Measurements from ENCODE around the gene RETN.
A peak's percentile ranks its signal among the peaks of the same experiment; 100 is the strongest.

Gene RETN

GRCh38 chr19:7670150-7670783 is 1.4 kb downstream of the RETN start:
- H3K9me3 ChIP-seq (replicated peaks in 1 of 2; ENCODE audit: control insufficient read depth in 2 of 2, insufficient read depth in 1 of 2, low read depth in 1 of 2, low read length in 2 of 2), result peaks cover 0 to 3% of the 10 kb centered on the region in 2 donors
- H2BK12ac ChIP-seq (ENCODE audit: low read length), result peak overlapping the region; percentile 90
- no peak overlapping the region for H3K27ac ChIP-seq (replicated peaks; ENCODE audit: low read length)
- H2BK15ac ChIP-seq (ENCODE audit: low read length), result peak overlapping the region; percentile 9
- no peaks in the 10 kb centered on the region for H3K79me1 ChIP-seq (ENCODE audit: low read depth, low read length)
- no peak overlapping the region for H2BK120ac ChIP-seq (ENCODE audit: low read depth, low read length)
- no CpG with 5 or more reads among the region's 43 CpGs for WGBS, 2 donors (ENCODE audit: extremely low coverage in 2 of 2, insufficient read length in 2 of 2, insufficient replicate concordance in 1 of 2)
- peak overlapping the region; percentile 21 to 47 for H3K4me3 ChIP-seq (ENCODE audit: low read length in 2 of 2)
- H3K4me2 ChIP-seq (ENCODE audit: insufficient read depth, low read length, poor library complexity, severe bottlenecking), result peak overlapping the region; percentile 57
- H3K27me3 ChIP-seq (ENCODE audit: control insufficient read depth in 3 of 3, insufficient read depth in 3 of 3, low read depth in 1 of 3, low read length in 3 of 3), result peaks cover 0 to 22% (median 20%) of the 10 kb centered on the region in 3 experiments
- H3K18ac ChIP-seq (ENCODE audit: low read length), result peak overlapping the region; percentile 90
- DNase-seq (ENCODE audit: low spot score), result no peak
- peaks cover 0 to 5% of the 10 kb centered on the region in 2 donors for H3K4me1 ChIP-seq (ENCODE audit: control insufficient read depth in 2 of 2, insufficient read depth in 1 of 2, low read depth in 1 of 2, low read length in 2 of 2)
- H3K4ac ChIP-seq (ENCODE audit: low read length), result no peak overlapping the region
- no peaks in the 10 kb centered on the region for H3K36me3 ChIP-seq (replicated peaks in 1 of 2; ENCODE audit: control insufficient read depth in 2 of 2, insufficient read depth in 2 of 2, low read length in 2 of 2)
- no peak overlapping the region for H3K14ac ChIP-seq (ENCODE audit: low read length)
- peak overlapping the region; percentile 70 for H3K9ac ChIP-seq (ENCODE audit: low read depth, low read length, poor library complexity)
- peak overlapping the region; percentile 17 for H2AK5ac ChIP-seq (ENCODE audit: low read depth, low read length)
- no peak overlapping the region for H2BK5ac ChIP-seq (ENCODE audit: low read length)
- no peak overlapping the region for H4K8ac ChIP-seq (ENCODE audit: low read depth, low read length)
- no peak overlapping the region for H4K91ac ChIP-seq (ENCODE audit: low read depth, low read length, poor library complexity)
- H3K23ac ChIP-seq (ENCODE audit: low read depth, low read length, poor library complexity), result peak overlapping the region; percentile 65
- peak overlapping the region; percentile 80 for H2AFZ ChIP-seq (ENCODE audit: low read length)

DNA sequence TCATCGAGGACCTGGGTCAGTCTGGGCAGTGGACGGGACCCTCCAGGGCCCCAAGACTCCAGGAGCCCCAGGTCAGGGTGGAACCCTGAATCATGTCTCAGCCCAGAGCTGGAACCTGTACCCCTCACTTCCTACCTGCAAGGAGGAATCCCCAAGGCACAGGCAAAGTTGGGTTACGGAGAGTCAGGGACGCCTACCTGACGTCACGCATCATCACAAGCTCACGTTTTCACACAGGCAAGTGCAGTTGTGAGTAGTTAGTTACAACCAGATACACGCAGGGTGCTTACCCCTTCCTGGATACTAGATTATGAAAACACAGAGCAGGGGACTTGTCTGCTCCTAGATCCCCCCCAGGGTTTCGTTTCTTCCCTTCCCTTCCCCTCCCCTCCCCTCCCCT is 1.9 kb downstream of the RETN start:
- WGBS, 2 donors (ENCODE audit: extremely low coverage in 2 of 2, insufficient read length in 2 of 2, insufficient replicate concordance in 1 of 2), result no CpG with 5 or more reads among the region's 9 CpGs
- no peak overlapping the region for H3K9ac ChIP-seq (ENCODE audit: low read depth, low read length, poor library complexity)
- no peaks in the 10 kb centered on the region for H3K36me3 ChIP-seq (replicated peaks in 1 of 2; ENCODE audit: control insufficient read depth in 2 of 2, insufficient read depth in 2 of 2, low read length in 2 of 2)
- no peak overlapping the region for H2BK5ac ChIP-seq (ENCODE audit: low read length)
- no peak overlapping the region for H2BK12ac ChIP-seq (ENCODE audit: low read length)
- peak overlapping the region; percentile 17 for H2AK5ac ChIP-seq (ENCODE audit: low read depth, low read length)
- no peak overlapping the region for H2BK15ac ChIP-seq (ENCODE audit: low read length)
- no peak overlapping the region for H3K27ac ChIP-seq (replicated peaks; ENCODE audit: low read length)
- peaks cover 0 to 5% of the 10 kb centered on the region in 2 donors for H3K4me1 ChIP-seq (ENCODE audit: control insufficient read depth in 2 of 2, insufficient read depth in 1 of 2, low read depth in 1 of 2, low read length in 2 of 2)
- DNase-seq (ENCODE audit: low spot score), result no peak
- no peak overlapping the region for H3K23ac ChIP-seq (ENCODE audit: low read depth, low read length, poor library complexity)
- no peak overlapping the region for H4K8ac ChIP-seq (ENCODE audit: low read depth, low read length)
- no peaks in the 10 kb centered on the region for H3K79me1 ChIP-seq (ENCODE audit: low read depth, low read length)
- peaks cover 0 to 22% (median 20%) of the 10 kb centered on the region in 3 experiments for H3K27me3 ChIP-seq (ENCODE audit: control insufficient read depth in 3 of 3, insufficient read depth in 3 of 3, low read depth in 1 of 3, low read length in 3 of 3)
- peak overlapping the region; percentile 80 for H2AFZ ChIP-seq (ENCODE audit: low read length)
- peaks cover 0 to 3% of the 10 kb centered on the region in 2 donors for H3K9me3 ChIP-seq (replicated peaks in 1 of 2; ENCODE audit: control insufficient read depth in 2 of 2, insufficient read depth in 1 of 2, low read depth in 1 of 2, low read length in 2 of 2)
- H4K91ac ChIP-seq (ENCODE audit: low read depth, low read length, poor library complexity), result no peak overlapping the region
- peak overlapping the region in 1 of 2 donors; percentile 47 for H3K4me3 ChIP-seq (ENCODE audit: low read length in 2 of 2)
- no peak overlapping the region for H3K14ac ChIP-seq (ENCODE audit: low read length)
- H3K4ac ChIP-seq (ENCODE audit: low read length), result no peak overlapping the region
- no peak overlapping the region for H2BK120ac ChIP-seq (ENCODE audit: low read depth, low read length)
- H3K18ac ChIP-seq (ENCODE audit: low read length), result no peak overlapping the region
- H3K4me2 ChIP-seq (ENCODE audit: insufficient read depth, low read length, poor library complexity, severe bottlenecking), result no peak overlapping the region

DNA sequence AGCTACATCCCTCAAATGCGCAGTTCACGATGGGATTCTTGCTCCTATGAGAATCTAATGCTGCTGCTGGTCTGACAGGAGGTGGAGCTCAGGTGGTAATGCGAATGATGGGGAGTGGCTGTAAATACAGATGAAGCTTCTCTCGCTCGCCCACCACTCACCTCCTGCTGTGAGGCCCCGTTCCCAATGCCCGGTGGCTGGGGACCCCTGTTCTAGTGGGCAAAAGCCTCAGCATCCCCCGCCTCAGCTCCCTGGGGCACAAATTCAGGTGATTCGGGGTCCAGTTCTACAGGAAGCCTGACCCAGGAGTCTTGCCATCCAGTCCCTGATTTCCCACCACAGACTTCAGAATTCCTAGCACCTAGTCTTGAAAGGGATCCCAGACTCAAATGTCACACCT is 3.7 kb downstream of the RETN start:
- Histone ChIP-seq H2AK5ac (ENCODE audit: low read depth, low read length) (no peak overlapping the region), H3K4me2 (ENCODE audit: insufficient read depth, low read length, poor library complexity, severe bottlenecking) (no peak overlapping the region), H4K91ac (ENCODE audit: low read depth, low read length, poor library complexity) (no peak overlapping the region), H2BK120ac (ENCODE audit: low read depth, low read length) (no peak overlapping the region), H2BK15ac (ENCODE audit: low read length) (no peak overlapping the region), H3K18ac (ENCODE audit: low read length) (no peak overlapping the region), H3K9ac (ENCODE audit: low read depth, low read length, poor library complexity) (no peak overlapping the region), H3K36me3 (replicated peaks in 1 of 2; ENCODE audit: control insufficient read depth in 2 of 2, insufficient read depth in 2 of 2, low read length in 2 of 2) (no peaks in the 10 kb centered on the region), H3K27me3 (ENCODE audit: control insufficient read depth in 3 of 3, insufficient read depth in 3 of 3, low read depth in 1 of 3, low read length in 3 of 3) (peaks cover 0 to 24% (median 23%) of the 10 kb centered on the region in 3 experiments), H2AFZ (ENCODE audit: low read length) (no peak overlapping the region), H3K4ac (ENCODE audit: low read length) (no peak overlapping the region), H3K79me1 (ENCODE audit: low read depth, low read length) (peaks cover 1% of the 10 kb centered on the region), H3K14ac (ENCODE audit: low read length) (no peak overlapping the region), H2BK12ac (ENCODE audit: low read length) (no peak overlapping the region), H4K8ac (ENCODE audit: low read depth, low read length) (no peak overlapping the region), H3K9me3 (replicated peaks in 1 of 2; ENCODE audit: control insufficient read depth in 2 of 2, insufficient read depth in 1 of 2, low read depth in 1 of 2, low read length in 2 of 2) (peaks cover 0 to 3% of the 10 kb centered on the region in 2 donors), H3K23ac (ENCODE audit: low read depth, low read length, poor library complexity) (no peak overlapping the region), H3K4me3 (ENCODE audit: low read length in 2 of 2) (no peak overlapping the region), H2BK5ac (ENCODE audit: low read length) (no peak overlapping the region), H3K4me1 (ENCODE audit: control insufficient read depth in 2 of 2, insufficient read depth in 1 of 2, low read depth in 1 of 2, low read length in 2 of 2) (peaks cover 0 to 5% of the 10 kb centered on the region in 2 donors), H3K27ac (replicated peaks; ENCODE audit: low read length) (no peak overlapping the region)
- no CpG with 5 or more reads among the region's 9 CpGs for WGBS, 2 donors (ENCODE audit: extremely low coverage in 2 of 2, insufficient read length in 2 of 2, insufficient replicate concordance in 1 of 2)
- no peak for DNase-seq (ENCODE audit: low spot score)

DNA sequence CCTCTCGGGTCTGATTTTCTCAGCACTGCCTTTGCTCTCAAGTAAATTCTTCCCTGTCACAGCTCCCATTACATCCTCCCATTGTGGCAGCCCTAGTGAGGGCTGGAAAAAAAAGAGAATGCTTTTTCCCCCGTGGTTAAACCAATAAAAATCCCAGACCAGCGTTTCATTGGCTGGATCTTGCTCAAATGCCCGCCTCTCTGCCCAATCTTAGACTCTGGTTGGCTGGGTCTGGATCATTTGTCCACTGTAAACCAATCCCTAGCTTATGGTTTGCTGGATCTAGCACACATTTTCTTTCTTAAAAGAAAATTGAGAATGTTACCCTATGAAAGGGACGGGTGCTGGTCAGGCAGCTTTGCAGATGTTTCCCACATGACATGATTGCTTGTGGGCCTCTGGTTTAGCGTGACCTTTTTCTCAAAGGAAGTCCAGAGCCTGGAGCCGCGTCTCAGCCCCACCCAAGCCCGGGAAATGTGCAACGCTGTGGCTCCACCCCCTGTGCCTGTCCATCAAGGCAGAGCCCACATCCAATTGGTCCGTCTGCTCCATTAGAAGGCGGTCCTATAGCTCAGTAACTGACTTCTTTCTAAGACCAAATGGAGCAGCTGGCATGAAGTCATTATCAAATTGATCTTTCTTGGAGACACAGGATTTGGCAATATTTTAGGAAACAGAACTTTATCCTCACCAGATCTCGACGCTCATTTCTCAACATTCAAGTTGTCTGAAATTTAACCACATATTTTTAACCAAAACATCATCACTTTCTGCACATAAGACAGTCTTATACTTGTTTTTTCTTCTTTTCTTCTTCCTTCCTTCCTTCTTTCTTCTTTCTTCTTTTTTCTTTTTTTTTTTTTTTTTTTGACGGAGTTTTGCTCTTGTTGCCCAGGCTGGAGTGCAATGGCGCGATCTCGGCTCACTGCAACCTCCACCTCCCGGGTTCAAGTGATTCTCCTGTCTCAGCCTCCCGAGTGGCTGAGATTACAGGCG is 5.5 kb downstream of the RETN start:
- Histone ChIP-seq H3K79me1 (ENCODE audit: low read depth, low read length) (peaks cover 4% of the 10 kb centered on the region), H2AFZ (ENCODE audit: low read length) (peak overlapping the region; percentile 66), H3K27me3 (ENCODE audit: control insufficient read depth in 3 of 3, insufficient read depth in 3 of 3, low read depth in 1 of 3, low read length in 3 of 3) (peaks cover 0 to 26% (median 24%) of the 10 kb centered on the region in 3 experiments), H2BK120ac (ENCODE audit: low read depth, low read length) (no peak overlapping the region), H3K18ac (ENCODE audit: low read length) (no peak overlapping the region), H3K14ac (ENCODE audit: low read length) (no peak overlapping the region), H2AK5ac (ENCODE audit: low read depth, low read length) (no peak overlapping the region), H2BK12ac (ENCODE audit: low read length) (no peak overlapping the region), H2BK15ac (ENCODE audit: low read length) (no peak overlapping the region), H3K4ac (ENCODE audit: low read length) (no peak overlapping the region), H3K4me3 (ENCODE audit: low read length in 2 of 2) (no peak overlapping the region), H4K8ac (ENCODE audit: low read depth, low read length) (no peak overlapping the region), H3K9ac (ENCODE audit: low read depth, low read length, poor library complexity) (no peak overlapping the region), H3K4me2 (ENCODE audit: insufficient read depth, low read length, poor library complexity, severe bottlenecking) (no peak overlapping the region), H3K27ac (replicated peaks; ENCODE audit: low read length) (no peak overlapping the region), H3K4me1 (ENCODE audit: control insufficient read depth in 2 of 2, insufficient read depth in 1 of 2, low read depth in 1 of 2, low read length in 2 of 2) (peaks cover 0 to 7% of the 10 kb centered on the region in 2 donors), H3K9me3 (replicated peaks in 1 of 2; ENCODE audit: control insufficient read depth in 2 of 2, insufficient read depth in 1 of 2, low read depth in 1 of 2, low read length in 2 of 2) (peaks cover 0 to 3% of the 10 kb centered on the region in 2 donors), H2BK5ac (ENCODE audit: low read length) (no peak overlapping the region), H3K23ac (ENCODE audit: low read depth, low read length, poor library complexity) (no peak overlapping the region), H3K36me3 (replicated peaks in 1 of 2; ENCODE audit: control insufficient read depth in 2 of 2, insufficient read depth in 2 of 2, low read length in 2 of 2) (no peaks in the 10 kb centered on the region), H4K91ac (ENCODE audit: low read depth, low read length, poor library complexity) (no peak overlapping the region)
- WGBS, 2 donors (ENCODE audit: extremely low coverage in 2 of 2, insufficient read length in 2 of 2, insufficient replicate concordance in 1 of 2), result no CpG with 5 or more reads among the region's 21 CpGs
- DNase-seq (ENCODE audit: low spot score), result no peak
